Measurements from ENCODE around the gene KRT78. TPM values are rescaled to one million over a fixed set of nuclear protein-coding genes. Genes with fewer than 3 reads are reported as not detected.

KRT78 gene
- total and polyA plus RNA-seq, 2 donors (not counting 1 experiment from before 2014, with no cell fraction given) = not detected

- Histone ChIP-seq H3K4me3 (ENCODE audit: control extremely low read depth in 1 of 5, extremely low read depth in 1 of 5, insufficient read depth in 1 of 5, low read depth in 2 of 5, low read length in 4 of 5) (no peak overlapping the region), H3K9ac (ENCODE audit: low read length) (no peak overlapping the region), H3K36me3 (replicated peaks in 1 of 2; ENCODE audit: control extremely low read depth in 1 of 2, control insufficient read depth in 1 of 2, extremely low read depth in 1 of 2, insufficient read depth in 2 of 2, low read length in 1 of 2) (no peaks in the 10 kb centered on the region), H3K79me2 (ENCODE audit: control insufficient read depth, insufficient read depth, low read length) (no peaks in the 10 kb centered on the region), H3K4me1 (ENCODE audit: control insufficient read depth in 2 of 2, insufficient read depth in 2 of 2, low read length in 2 of 2) (no peaks in the 10 kb centered on the region), H2AFZ (ENCODE audit: insufficient read depth, low read depth, low read length, poor library complexity, severe bottlenecking) (no peak overlapping the region), H3K27me3 (replicated peaks in 1 of 4; ENCODE audit: control extremely low read depth in 1 of 4, control insufficient read depth in 3 of 4, insufficient read depth in 4 of 4, low read length in 3 of 4) (peaks cover 0 to under 1% (median 0%) of the 10 kb centered on the region in 4 experiments), H4K20me1 (ENCODE audit: control insufficient read depth, insufficient read depth, low read length, poor library complexity, severe bottlenecking) (no peaks in the 10 kb centered on the region), H3K9me3 (ENCODE audit: control extremely low read depth in 1 of 3, control insufficient read depth in 2 of 3, insufficient read depth in 1 of 3, low read length in 2 of 3) (no peaks in the 10 kb centered on the region), H3K4me2 (replicated peaks; ENCODE audit: low read depth, low read length, poor library complexity, severe bottlenecking) (no peak overlapping the region), H3K27ac (ENCODE audit: low read length in 2 of 2) (no peak overlapping the region)
- H3K4me3 Mint-ChIP-seq = no peak overlapping the region
- no peaks in the 10 kb centered on the region for H3K4me1 Mint-ChIP-seq
- H3K9me3 Mint-ChIP-seq (ENCODE audit: insufficient read depth) = no peaks in the 10 kb centered on the region
- no peak overlapping the region for H3K27ac Mint-ChIP-seq
- ChIA-PET POLR2A (no interaction called here), CTCF (no interaction called here)
- no peak for TF ChIP-seq EZH2 (IDR thresholded peaks at IDR 0.05; ENCODE audit: borderline replicate concordance, insufficient read depth, low read depth, low read length, poor library complexity, severe bottlenecking)
- TF ChIP-seq CTCF (IDR thresholded peaks at IDR 0.05) = no peak
- peaks cover 20% of the 10 kb centered on the region for H3K27me3 Mint-ChIP-seq
- WGBS (ENCODE audit: insufficient coverage) = 86% methylated on average over 1 of the region's 4 CpGs
- ATAC-seq (ENCODE audit: low read depth) (no peak), DNase-seq (no peak)
- intact Hi-C loops (cut with micrococcal nuclease) = no loop called here
These were observed 33.6 kb downstream of the KRT78 start for GRCh38 chr12:52815161-52815560.

- CTCF ChIA-PET = no interaction called here
- no peaks in the 10 kb centered on the region for H3K4me1 Mint-ChIP-seq
- ATAC-seq (ENCODE audit: low read depth) = no peak
These were observed 34.1 kb downstream of the KRT78 start for GRCh38 chr12:52814710-52815155.

More at GRCh38 chr12:52814710-52815155, 34.1 kb downstream of the KRT78 start:
- H3K27ac ChIP-seq (ENCODE audit: low read length in 2 of 2) = no peak overlapping the region
- WGBS (ENCODE audit: insufficient coverage) = 88% methylated on average over 4 of the region's 4 CpGs
- Mint-ChIP-seq H3K27me3 (peaks cover 20% of the 10 kb centered on the region), H3K9me3 (ENCODE audit: insufficient read depth) (no peaks in the 10 kb centered on the region), H3K27ac (no peak overlapping the region), H3K4me3 (no peak overlapping the region)
- no peak for DNase-seq
- TF ChIP-seq CTCF (IDR thresholded peaks at IDR 0.05) (no peak), EZH2 (IDR thresholded peaks at IDR 0.05; ENCODE audit: borderline replicate concordance, insufficient read depth, low read depth, low read length, poor library complexity, severe bottlenecking) (no peak)
- no peaks in the 10 kb centered on the region for H4K20me1 ChIP-seq (ENCODE audit: control insufficient read depth, insufficient read depth, low read length, poor library complexity, severe bottlenecking)
- no peaks in the 10 kb centered on the region for H3K9me3 ChIP-seq (ENCODE audit: control extremely low read depth in 1 of 3, control insufficient read depth in 2 of 3, insufficient read depth in 1 of 3, low read length in 2 of 3)
- no peaks in the 10 kb centered on the region for H3K36me3 ChIP-seq (replicated peaks in 1 of 2; ENCODE audit: control extremely low read depth in 1 of 2, control insufficient read depth in 1 of 2, extremely low read depth in 1 of 2, insufficient read depth in 2 of 2, low read length in 1 of 2)
- H2AFZ ChIP-seq (ENCODE audit: insufficient read depth, low read depth, low read length, poor library complexity, severe bottlenecking) = no peak overlapping the region
- no peak overlapping the region for H3K4me2 ChIP-seq (replicated peaks; ENCODE audit: low read depth, low read length, poor library complexity, severe bottlenecking)
- no peak overlapping the region for H3K9ac ChIP-seq (ENCODE audit: low read length)
- intact Hi-C loops (cut with micrococcal nuclease) = no loop called here
- POLR2A ChIA-PET = no interaction called here
- no peaks in the 10 kb centered on the region for H3K79me2 ChIP-seq (ENCODE audit: control insufficient read depth, insufficient read depth, low read length)
- no peaks in the 10 kb centered on the region for H3K27me3 ChIP-seq (replicated peaks in 1 of 4; ENCODE audit: control extremely low read depth in 1 of 4, control insufficient read depth in 3 of 4, insufficient read depth in 4 of 4, low read length in 3 of 4)
- no peak overlapping the region for H3K4me3 ChIP-seq (ENCODE audit: control extremely low read depth in 1 of 5, extremely low read depth in 1 of 5, insufficient read depth in 1 of 5, low read depth in 2 of 5, low read length in 4 of 5)
- no peaks in the 10 kb centered on the region for H3K4me1 ChIP-seq (ENCODE audit: control insufficient read depth in 2 of 2, insufficient read depth in 2 of 2, low read length in 2 of 2)
